ENCODE data around the gene MRPS27.

MRPS27 gene

GRCh38 chr5:72255670-72256069 is 64.4 kb downstream of the MRPS27 start:
- DNase-seq = no peak

GRCh38 chr5:72255237-72255636 is 64.8 kb downstream of the MRPS27 start:
- no peak for DNase-seq

GRCh38 chr5:72252574-72253155 is 67.4 kb downstream of the MRPS27 start:
- DNase-seq = no peak

GRCh38 chr5:72252008-72252407 is 68.0 kb downstream of the MRPS27 start:
- no peak for DNase-seq

GRCh38 chr5:72251386-72251785 is 68.7 kb downstream of the MRPS27 start:
- no peak for DNase-seq

GRCh38 chr5:72248410-72248981 is 71.5 kb downstream of the MRPS27 start:
- no peak for DNase-seq

GRCh38 chr5:72246954-72247442 is 73.0 kb downstream of the MRPS27 start:
- DNase-seq = no peak

GRCh38 chr5:72245951-72246532 is 74.0 kb downstream of the MRPS27 start:
- no peak for DNase-seq

- no peak for DNase-seq
Observed at GRCh38 chr5:72245546-72245945, 74.5 kb downstream of the MRPS27 start.

- DNase-seq = no peak
Observed at GRCh38 chr5:72244862-72245371, 75.1 kb downstream of the MRPS27 start.

GRCh38 chr5:72243706-72244105 is 76.3 kb downstream of the MRPS27 start:
- DNase-seq = no peak

- DNase-seq = no peak
Observed at GRCh38 chr5:72242796-72243475, 77.1 kb downstream of the MRPS27 start.

GRCh38 chr5:72241346-72242003 is 78.6 kb downstream of the MRPS27 start:
- DNase-seq = no peak

- DNase-seq = no peak
Observed at GRCh38 chr5:72238712-72239445, 81.2 kb downstream of the MRPS27 start.

- no peak for DNase-seq
Observed at GRCh38 chr5:72237879-72238278, 82.2 kb downstream of the MRPS27 start.

- DNase-seq = no peak
Observed at GRCh38 chr5:72237415-72237814, 82.6 kb downstream of the MRPS27 start.

GRCh38 chr5:72235725-72236124 is 84.3 kb downstream of the MRPS27 start:
- DNase-seq = no peak

- DNase-seq = no peak
Observed at GRCh38 chr5:72234868-72235267, 85.2 kb downstream of the MRPS27 start.

GRCh38 chr5:72234265-72234700 is 85.8 kb downstream of the MRPS27 start:
- DNase-seq = no peak

- DNase-seq = no peak
Observed at GRCh38 chr5:72233835-72234234, 86.2 kb downstream of the MRPS27 start.

- no peak for DNase-seq
Observed at GRCh38 chr5:72232838-72233237, 87.2 kb downstream of the MRPS27 start.

- no peak for DNase-seq
Observed at GRCh38 chr5:72231991-72232703, 87.9 kb downstream of the MRPS27 start.
